HL-60 (cell line): ENCODE results near the gene ZNF99.

Experiments used
- DNase-seq, 2 experiments: peaks; one replicate each; pipeline ENCODE4 v3.0.0-alpha.2; 2010 to 2020; ENCODE audit warnings: low read depth in 1 of 2, low spot score in 1 of 2
- H3K27ac ChIP-seq: fragments of 250-450 bp; sonication (Bioruptor Pico); replicated peaks from 2 replicates; pipeline ENCODE4 v1.5.1; 2020; ENCODE audit warnings: mild to moderate bottlenecking, moderate library complexity
- H3K27me3 ChIP-seq: fragments of 250-450 bp; sonication (Bioruptor Pico); 2 replicates; pipeline ENCODE4 v1.5.1; 2021; ENCODE audit warnings: mild to moderate bottlenecking, moderate library complexity; ENCODE audit not compliant: insufficient read depth, poor library complexity, severe bottlenecking
- H3K4me3 ChIP-seq: replicated peaks from 2 replicates; pipeline ENCODE4 v1.5.1; 2011; ENCODE audit warnings: mild to moderate bottlenecking, control low read depth, low read length; ENCODE audit not compliant: insufficient read depth
- CTCF ChIP-seq: IDR thresholded peaks from one replicate; pipeline ENCODE4 v1.5.1; 2011; ENCODE audit warnings: low read length, control low read depth, inconsistent platforms; ENCODE audit not compliant: insufficient read depth
- GABPA ChIP-seq: IDR thresholded peaks from 2 replicates; pipeline ENCODE4 v1.6.1; 2012; ENCODE audit warnings: low read depth
- POLR2AphosphoS5 ChIP-seq: IDR thresholded peaks from 2 replicates; pipeline ENCODE4 v1.6.1; 2012; ENCODE audit warnings: low read depth
- REST ChIP-seq: IDR thresholded peaks from 2 replicates; pipeline ENCODE4 v1.6.1; 2012; ENCODE audit warnings: low read depth; ENCODE audit not compliant: insufficient replicate concordance
- SPI1 ChIP-seq: IDR thresholded peaks from 2 replicates; pipeline ENCODE4 v1.6.1; 2012; ENCODE audit warnings: low read depth, mild to moderate bottlenecking, borderline replicate concordance
- long read RNA-seq: library from polyadenylated mRNA; unstranded; transcript quantifications from one replicate; pipeline ENCODE4 v2.0.0, GENCODE V29; 2020

ZNF99 gene
- long read RNA-seq, result 0 reads

GRCh38 chr19:22783651-22784410 is at the start of gene ZNF99:
Gene ZNF99 (minus strand): TSS chr19:22784151. CDS start chr19:22784016, 135 bp downstream.
- Histone ChIP-seq H3K4me3 (no peak within 1 kb of the TSS), H3K27me3 (no peaks in the 10 kb centered on the region), H3K27ac (no peak within 1 kb of the TSS)
- TF ChIP-seq GABPA (no peak), SPI1 (no peak), POLR2AphosphoS5 (no peak), CTCF (no peak), REST (no peak)
- DNase-seq, result no peak

- H3K27me3 ChIP-seq, result no peaks in the 10 kb centered on the region
- no peak within 1 kb of the TSS for H3K4me3 ChIP-seq
- no peak for DNase-seq
- no peak within 1 kb of the TSS for H3K27ac ChIP-seq
- TF ChIP-seq CTCF, result no peak
- TF ChIP-seq POLR2AphosphoS5, result no peak
- TF ChIP-seq GABPA, result no peak
- TF ChIP-seq REST, result no peak
- TF ChIP-seq SPI1, result no peak
Measured at GRCh38 chr19:22832031-22832762, 48.2 kb upstream of the ZNF99 start, which contains the start of gene ZNF723. Gene ZNF723 (plus strand): TSS chr19:22832291. CDS start chr19:22832380, 89 bp downstream.

- Histone ChIP-seq H3K27ac (no peak overlapping the region), H3K4me3 (no peak overlapping the region), H3K27me3 (no peaks in the 10 kb centered on the region)
- DNase-seq, result no peak
- TF ChIP-seq REST (no peak), CTCF (no peak), POLR2AphosphoS5 (no peak), SPI1 (no peak), GABPA (no peak)
Measured at GRCh38 chr19:22831211-22831610, 47.3 kb upstream of the ZNF99 start.
